GM23248 (cell line): Measurements from ENCODE around the gene CNTROB.

ENCODE experiments used
- EZH2 ChIP-seq: fragments of 200-600 bp; sonication (generic); IDR thresholded peaks from 2 replicates; pipeline ENCODE4 v1.6.1; 2018; ENCODE audit warnings: antibody characterized with exemption, mild to moderate bottlenecking; ENCODE audit not compliant: insufficient read depth, poor library complexity, severe bottlenecking
- EZH2phosphoT487 ChIP-seq: fragments of 200-600 bp; sonication (generic); IDR thresholded peaks from 2 replicates; pipeline ENCODE4 v1.6.1; 2018; ENCODE audit warnings: antibody characterized with exemption, moderate library complexity, mild to moderate bottlenecking, low read depth; ENCODE audit not compliant: insufficient read depth

DNA sequence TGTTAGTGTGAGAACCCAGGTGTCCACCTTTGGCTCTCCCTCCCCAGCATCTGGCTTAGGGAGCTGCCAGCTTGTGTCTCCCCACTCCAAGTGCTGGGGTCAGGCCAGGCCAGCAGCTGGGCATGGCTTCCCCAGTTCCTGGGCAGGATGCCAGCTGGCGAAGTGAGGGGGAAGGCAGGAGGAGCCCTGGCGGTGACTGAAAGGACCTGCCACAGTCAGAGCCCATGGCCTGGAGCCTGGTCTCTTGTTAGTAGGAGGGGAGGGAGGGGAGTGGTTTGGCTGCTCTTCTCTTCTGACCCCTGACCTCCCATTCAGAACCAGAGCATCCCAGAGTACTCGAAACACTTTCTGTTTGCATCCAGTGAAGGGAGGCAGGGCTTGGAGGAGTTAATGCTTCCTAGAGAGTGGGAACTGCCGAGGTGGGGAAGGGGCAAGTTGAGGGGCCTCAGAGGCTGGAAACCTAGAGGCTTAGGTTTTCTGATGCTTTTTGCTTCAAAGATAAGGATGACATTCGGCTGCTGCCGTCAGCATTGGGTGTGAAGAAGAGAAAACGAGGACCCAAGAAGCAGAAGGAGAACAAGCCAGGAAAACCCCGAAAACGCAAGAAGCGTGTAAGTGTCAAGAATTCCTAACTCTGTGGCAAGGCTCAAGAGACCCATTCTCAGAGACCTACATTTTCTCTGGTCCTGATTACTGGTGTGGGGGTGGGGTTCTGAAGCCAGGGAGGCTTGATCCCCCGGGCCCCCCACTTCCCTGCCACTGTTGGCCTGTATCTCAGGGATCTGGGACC lies 42.6 kb upstream of the CNTROB start:
- no peak for TF ChIP-seq EZH2
- TF ChIP-seq EZH2phosphoT487 = no peak
